Fibroblast of lung (primary cell): Measurements from ENCODE around the gene LINC01488. TPM values are rescaled to one million over a fixed set of nuclear protein-coding genes. Genes with fewer than 3 reads are reported as not detected.

Experiments
- DNase-seq, 2 donors: peaks; one replicate each; pipeline versions ENCODE4 v3.0.0 to v3.0.0-alpha.2; 2010; ENCODE audit warnings: low read depth in 2 of 2
- H2AFZ ChIP-seq: 2 replicates; pipeline ENCODE4 v1.5.1; 2012; ENCODE audit warnings: low read length, control low read depth, inconsistent platforms
- H3K27ac ChIP-seq: 2 replicates; pipeline ENCODE4 v1.5.1; 2011; ENCODE audit warnings: low read length, control low read depth; ENCODE audit not compliant: insufficient read depth
- H3K27me3 ChIP-seq: 2 replicates; pipeline ENCODE4 v1.5.1; 2011; ENCODE audit warnings: mild to moderate bottlenecking, low read length; ENCODE audit not compliant: control insufficient read depth, insufficient read depth
- H3K36me3 ChIP-seq: 2 replicates; pipeline ENCODE4 v1.5.1; 2011; ENCODE audit warnings: low read length; ENCODE audit not compliant: control insufficient read depth, insufficient read depth
- H3K4me1 ChIP-seq: 2 replicates; pipeline ENCODE4 v1.5.1; 2011; ENCODE audit warnings: low read length; ENCODE audit not compliant: control insufficient read depth, insufficient read depth; ENCODE audit errors: extremely low read depth
- H3K4me2 ChIP-seq: 2 replicates; pipeline ENCODE4 v1.5.1; 2011; ENCODE audit warnings: low read length, control low read depth; ENCODE audit not compliant: insufficient read depth; ENCODE audit errors: extremely low read depth
- H3K4me3 ChIP-seq, 4 experiments: fragments of 200-600 bp in 1 of 4; sonication (generic) in 1 of 4; replicated peaks in 1 of 4; 2 replicates each; pipeline ENCODE4 v1.5.1; 2011 to 2016; ENCODE audit warnings: low read length in 4 of 4, low read depth in 3 of 4, mild to moderate bottlenecking in 3 of 4, control low read depth in 2 of 4, inconsistent platforms in 1 of 4, mixed read lengths in 1 of 4; ENCODE audit not compliant: insufficient read depth in 1 of 4; ENCODE audit errors: control extremely low read depth in 1 of 4
- H3K79me2 ChIP-seq: 2 replicates; pipeline ENCODE4 v1.5.1; 2012; ENCODE audit warnings: mild to moderate bottlenecking, low read length, inconsistent platforms; ENCODE audit not compliant: control insufficient read depth, insufficient read depth
- H3K9ac ChIP-seq: 2 replicates; pipeline ENCODE4 v1.5.1; 2011; ENCODE audit warnings: mild to moderate bottlenecking, low read length, control low read depth; ENCODE audit not compliant: insufficient read depth
- H3K9me3 ChIP-seq: 2 replicates; pipeline ENCODE4 v1.5.1; 2012; ENCODE audit warnings: low read depth, low read length; ENCODE audit not compliant: control insufficient read depth, insufficient read depth
- H4K20me1 ChIP-seq: 2 replicates; pipeline ENCODE4 v1.5.1; 2011; ENCODE audit warnings: low read length; ENCODE audit not compliant: control insufficient read depth, insufficient read depth; ENCODE audit errors: extremely low read depth
- CTCF ChIP-seq, 2 donors: IDR thresholded peaks in 1 of 2; conservative IDR thresholded peaks in 1 of 2; 1 replicate in 1 of 2; 2 replicates in 1 of 2; pipeline ENCODE4 v1.5.1; 2011 to 2012; ENCODE audit warnings: low read length in 2 of 2, control low read depth in 1 of 2, inconsistent platforms in 1 of 2, low read depth in 1 of 2, mild to moderate bottlenecking in 1 of 2
- EZH2 ChIP-seq: IDR thresholded peaks from 2 replicates; pipeline ENCODE4 v1.5.1; 2012; ENCODE audit warnings: low read length, control low read depth, mild to moderate bottlenecking; ENCODE audit errors: missing control alignments
- polyA plus RNA-seq, 2 donors: library from polyadenylated mRNA; depleted of rRNA in 1 of 2; stranded (reverse) in 1 of 2; unstranded in 1 of 2; fragments of >200 nt; gene quantifications; 2 replicates each; pipeline ENCODE4 v1.2.1, GENCODE V29; 2011 to 2012; ENCODE audit warnings: missing spikeins in 1 of 2
- total RNA-seq: library from RNA; depleted of rRNA; stranded (reverse); fragments of >200 nt; gene quantifications from 2 replicates; pipeline ENCODE4 v1.2.1, GENCODE V29; 2014

The LINC01488 gene
- total and polyA plus RNA-seq, 2 donors (not counting 1 experiment from before 2014, with no cell fraction given) = not detected

GRCh38 chr11:69446108-69446507 is 35.4 kb upstream of the LINC01488 start:
- Histone ChIP-seq H3K4me2 (no peak overlapping the region), H4K20me1 (no peaks in the 10 kb centered on the region), H3K4me1 (peaks cover 38% of the 10 kb centered on the region), H3K27me3 (no peaks in the 10 kb centered on the region), H2AFZ (no peak overlapping the region), H3K4me3 (no peak overlapping the region), H3K79me2 (no peaks in the 10 kb centered on the region), H3K9ac (no peak overlapping the region), H3K36me3 (no peaks in the 10 kb centered on the region), H3K27ac (no peak overlapping the region), H3K9me3 (no peaks in the 10 kb centered on the region)
- TF ChIP-seq CTCF (conservative IDR thresholded peaks at IDR 0.05 in 1 of 2, IDR thresholded peaks at IDR 0.05 in 1 of 2; ENCODE audit: low read depth in 1 of 2, low read length in 2 of 2) (no peak), EZH2 (no peak)
- no peak for DNase-seq

DNA sequence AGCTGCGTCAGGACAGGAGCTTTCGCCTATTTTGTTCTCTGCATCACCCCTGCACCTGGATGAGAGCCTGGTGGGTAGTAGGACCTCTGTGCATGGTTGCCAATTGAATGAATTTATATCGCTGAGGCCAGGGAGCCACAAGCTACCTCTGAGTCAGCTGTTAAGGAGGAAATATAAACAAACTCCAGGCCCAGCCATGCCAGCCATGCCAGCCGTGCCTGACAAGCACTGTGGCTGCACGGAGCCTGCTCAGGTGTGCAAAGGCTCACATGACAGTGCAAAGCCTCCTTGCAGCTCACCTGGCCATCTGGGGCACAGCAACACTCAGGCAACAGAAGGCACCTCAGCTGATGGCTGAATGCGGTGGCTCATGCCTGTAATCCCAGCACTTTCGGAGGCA is 33.7 kb upstream of the LINC01488 start:
- Histone ChIP-seq H3K79me2 (no peaks in the 10 kb centered on the region), H3K4me2 (no peak overlapping the region), H3K9ac (no peak overlapping the region), H3K27me3 (no peaks in the 10 kb centered on the region), H3K27ac (no peak overlapping the region), H2AFZ (no peak overlapping the region), H3K9me3 (no peaks in the 10 kb centered on the region), H3K36me3 (no peaks in the 10 kb centered on the region), H4K20me1 (no peaks in the 10 kb centered on the region), H3K4me1 (peaks cover 30% of the 10 kb centered on the region), H3K4me3 (no peak overlapping the region)
- no peak for TF ChIP-seq CTCF (conservative IDR thresholded peaks at IDR 0.05 in 1 of 2, IDR thresholded peaks at IDR 0.05 in 1 of 2; ENCODE audit: low read depth in 1 of 2, low read length in 2 of 2)
- TF ChIP-seq EZH2 = no peak
- no peak for DNase-seq

DNA sequence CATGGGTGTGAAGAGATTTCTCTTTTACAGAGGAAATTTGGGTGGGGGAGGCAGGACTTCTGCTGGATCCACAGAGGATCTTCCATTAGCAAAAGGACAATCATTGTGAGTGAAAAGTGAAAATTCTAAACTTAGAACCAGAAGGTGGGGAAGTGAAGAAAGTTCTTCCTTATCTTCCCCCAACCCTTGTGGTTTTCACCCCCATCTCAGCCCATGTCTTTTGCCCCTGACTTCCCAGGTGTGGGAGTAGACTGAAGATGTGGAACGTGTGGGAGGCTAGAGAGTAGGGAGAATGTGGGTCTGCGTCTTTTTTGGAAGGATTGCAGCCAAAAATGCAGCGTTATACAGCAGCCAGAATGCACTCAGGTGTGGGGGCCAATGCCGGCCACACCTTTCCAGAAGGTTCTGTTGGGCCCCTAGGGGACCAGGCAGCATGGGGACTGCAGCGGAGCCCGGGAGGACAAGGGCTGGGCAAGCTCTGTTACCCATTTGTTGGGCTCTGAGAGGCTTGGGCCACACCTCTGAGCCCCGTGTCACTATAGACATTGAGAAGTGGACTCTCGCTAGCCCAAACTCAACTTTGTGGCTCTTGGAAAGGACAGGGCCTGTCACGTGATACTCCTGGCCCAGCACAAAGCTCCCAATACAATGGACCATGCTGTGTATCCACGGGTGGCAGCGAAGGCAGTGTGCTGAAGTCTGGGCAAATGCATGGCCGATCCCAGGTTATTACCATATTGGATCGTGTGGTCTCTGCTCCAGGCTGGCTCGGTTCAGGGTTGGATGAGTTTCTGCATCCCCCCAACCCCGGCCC is 32.8 kb upstream of the LINC01488 start:
- TF ChIP-seq CTCF (conservative IDR thresholded peaks at IDR 0.05 in 1 of 2, IDR thresholded peaks at IDR 0.05 in 1 of 2; ENCODE audit: low read depth in 1 of 2, low read length in 2 of 2) (no peak), EZH2 (no peak)
- no peak for DNase-seq
- no peak overlapping the region for H3K4me3 ChIP-seq
- H3K27ac ChIP-seq = peak overlapping the region; percentile 72
- H3K9me3 ChIP-seq = no peaks in the 10 kb centered on the region
- H3K36me3 ChIP-seq = no peaks in the 10 kb centered on the region
- H3K79me2 ChIP-seq = no peaks in the 10 kb centered on the region
- no peak overlapping the region for H2AFZ ChIP-seq
- no peak overlapping the region for H3K4me2 ChIP-seq
- H4K20me1 ChIP-seq = no peaks in the 10 kb centered on the region
- H3K27me3 ChIP-seq = no peaks in the 10 kb centered on the region
- peaks cover 25% of the 10 kb centered on the region for H3K4me1 ChIP-seq
- no peak overlapping the region for H3K9ac ChIP-seq
